Kidney tubule cell (primary cell): ENCODE measurements around the gene TMEM54.
"Not testable (repeated sequence)": the region's sequence is repeated elsewhere in the genome, so short reads cannot be mapped to it uniquely, and the experiment has no call there.

Experiments
- DNase-seq: peaks from one replicate; pipeline ENCODE4 v3.0.0-alpha.2; 2018; ENCODE audit warnings: low spot score

The TMEM54 gene

DNA sequence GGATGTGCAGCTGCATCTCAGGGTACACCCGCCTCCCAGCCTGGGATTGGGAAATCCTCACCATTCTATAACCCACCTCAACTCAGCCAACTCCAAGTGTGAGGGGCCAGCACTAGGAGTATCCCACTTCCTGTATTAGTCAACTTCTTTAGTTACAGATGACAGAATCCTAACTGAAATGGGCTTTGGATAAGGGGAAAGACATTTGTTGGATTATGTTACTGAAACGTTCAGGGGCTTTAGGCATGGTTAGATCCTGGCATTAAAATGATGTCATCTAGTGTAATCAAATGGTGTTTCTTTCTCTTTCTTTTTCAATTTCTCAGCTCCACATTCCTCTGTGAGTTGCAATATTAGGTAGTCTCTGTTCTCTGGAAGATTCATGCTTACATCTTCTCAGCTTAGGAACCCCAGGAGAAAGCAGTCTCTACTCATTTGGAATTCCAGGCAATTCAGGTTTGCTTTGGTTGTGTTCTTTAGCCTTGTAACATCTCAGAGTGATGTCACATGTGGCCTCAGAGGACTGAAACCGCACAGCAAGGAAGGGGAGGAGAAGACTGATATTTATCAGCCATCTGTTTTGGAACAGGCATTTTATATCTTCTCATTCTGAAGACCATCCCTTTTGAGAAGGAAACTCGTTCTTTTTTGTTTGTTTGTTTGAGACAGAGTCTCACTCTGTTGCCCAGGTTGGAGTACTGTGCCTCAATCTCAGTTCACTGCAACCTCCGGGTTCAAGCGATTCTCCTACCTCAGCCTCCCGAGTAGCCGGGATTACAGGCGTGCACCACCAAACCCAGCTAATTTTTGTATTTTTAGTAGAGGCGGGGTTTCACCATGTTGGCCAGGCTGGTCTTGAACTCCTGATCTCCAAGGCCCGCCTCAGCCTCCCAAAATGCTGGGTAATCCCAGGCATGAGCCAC, 18.9 kb upstream of the TMEM54 start:
- DNase-seq = peak; percentile 88

DNA sequence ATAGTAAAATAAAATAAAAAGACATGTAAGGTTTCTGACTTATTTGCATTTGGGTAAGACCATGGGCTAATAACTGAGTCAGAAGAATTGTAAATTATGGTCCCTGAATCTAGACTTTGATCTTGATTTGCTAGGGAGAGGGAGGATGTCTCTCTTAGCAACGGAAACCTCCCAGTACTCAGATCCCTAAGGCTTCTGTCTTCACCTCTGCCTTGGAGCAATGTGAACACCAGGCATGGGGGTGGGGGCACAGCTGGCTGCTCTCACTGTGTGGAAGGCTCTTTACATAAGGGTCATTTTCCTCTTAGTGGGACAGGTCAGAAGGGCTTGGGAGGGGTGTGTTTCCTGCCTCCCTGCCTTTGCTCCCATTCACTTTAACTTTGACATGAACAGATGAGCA, 17.0 kb upstream of the TMEM54 start:
- no peak for DNase-seq

DNA sequence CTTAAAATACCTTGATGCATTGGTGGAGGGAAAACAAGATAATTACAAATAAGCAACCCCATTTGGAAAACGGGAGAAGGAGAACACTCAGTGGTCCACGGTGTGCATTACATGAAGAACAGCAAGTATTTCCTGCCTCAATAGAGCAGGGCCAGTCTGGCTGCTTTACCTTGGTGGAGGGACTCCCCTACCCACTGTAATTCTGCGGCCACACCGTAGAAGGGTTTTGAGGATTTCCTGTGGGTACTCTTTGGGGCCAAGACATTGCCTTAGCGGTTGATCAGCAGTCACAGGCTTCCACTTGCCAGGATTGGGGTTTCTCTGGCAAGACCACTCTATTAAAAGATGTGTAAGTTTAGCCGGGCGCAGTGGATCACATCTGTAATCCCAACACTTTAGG, 16.3 kb upstream of the TMEM54 start:
- no peak for DNase-seq

DNA sequence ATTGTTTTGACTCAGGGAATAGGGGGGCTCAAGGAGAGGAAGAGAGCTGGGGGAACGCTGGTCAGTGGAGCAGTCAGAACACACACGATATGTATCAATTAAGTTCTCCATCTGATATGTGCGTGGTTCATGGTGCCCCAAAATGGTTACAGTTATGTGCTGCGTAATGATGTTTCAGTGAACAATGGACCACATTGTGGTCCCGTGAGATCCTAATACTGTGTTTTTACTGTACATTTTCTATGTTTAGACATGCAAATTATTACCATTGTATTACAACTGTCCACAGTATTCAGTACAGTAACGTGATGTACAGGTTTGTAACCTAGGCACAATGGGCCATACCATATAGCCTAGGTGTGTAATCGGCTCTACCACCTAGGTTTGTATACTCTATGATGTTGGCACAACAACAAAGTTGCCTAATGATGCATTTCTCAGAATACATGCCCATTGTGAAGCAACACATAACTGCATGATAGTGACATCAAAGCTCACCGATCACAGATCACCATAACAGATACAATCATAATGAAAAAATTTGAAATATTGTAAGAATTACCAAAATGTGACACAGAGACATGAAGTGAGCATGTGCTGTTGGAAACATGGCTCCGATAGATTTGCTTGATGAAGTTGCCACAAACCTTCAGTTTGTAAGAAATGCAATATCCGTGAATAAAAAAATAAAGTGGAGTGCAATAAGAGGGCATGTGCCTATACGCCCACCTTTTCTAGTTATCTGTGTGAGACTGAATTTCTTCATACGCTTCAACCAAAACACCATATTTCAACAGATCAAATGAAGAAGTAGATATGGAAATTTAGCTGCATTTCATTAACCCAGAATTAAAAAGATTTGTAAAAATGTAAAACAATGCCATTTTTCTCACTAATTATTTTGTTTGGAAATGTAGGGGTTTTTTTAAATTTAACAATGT, 14.8 kb upstream of the TMEM54 start:
- peak; percentile 17 for DNase-seq

DNA sequence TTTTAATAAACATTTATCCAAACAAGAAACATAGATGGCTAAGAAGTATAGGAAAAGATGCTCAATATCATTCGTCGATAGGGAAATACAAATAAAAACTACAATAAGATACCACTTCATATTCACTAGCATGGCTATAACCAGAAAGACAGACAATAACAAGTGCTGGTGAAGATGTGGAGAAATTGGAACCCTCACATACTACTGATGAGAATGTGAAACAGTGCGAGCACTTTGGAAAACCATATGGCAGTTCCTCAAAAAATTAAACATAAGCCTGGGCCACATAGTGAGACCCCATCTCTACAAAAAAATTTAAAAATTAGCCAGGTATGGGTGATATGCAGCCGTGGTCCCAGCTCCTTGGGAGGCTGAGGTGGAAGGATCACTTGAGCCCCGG, 9.1 kb upstream of the TMEM54 start:
- no peak for DNase-seq

DNA sequence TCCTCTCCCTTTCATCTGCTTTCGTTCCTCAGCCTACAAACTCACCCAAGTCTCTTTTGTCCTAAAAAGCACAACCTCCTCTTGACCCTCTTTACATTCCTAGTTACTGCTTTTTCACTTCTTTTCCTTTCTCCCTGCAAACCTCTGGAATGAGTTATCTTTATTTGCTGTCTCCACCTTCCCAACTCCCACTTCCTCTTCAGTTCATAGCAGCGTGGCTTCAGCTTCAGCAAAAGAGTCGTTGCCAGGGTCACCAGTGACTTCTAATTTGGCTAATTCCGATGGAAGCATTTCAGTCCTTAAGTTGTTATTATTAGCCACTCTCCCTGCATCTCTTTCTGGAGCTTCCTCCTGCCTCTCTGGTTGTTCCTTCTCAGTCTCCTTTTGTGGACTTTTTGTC, 6.2 kb upstream of the TMEM54 start:
- peak; percentile 11 for DNase-seq

DNA sequence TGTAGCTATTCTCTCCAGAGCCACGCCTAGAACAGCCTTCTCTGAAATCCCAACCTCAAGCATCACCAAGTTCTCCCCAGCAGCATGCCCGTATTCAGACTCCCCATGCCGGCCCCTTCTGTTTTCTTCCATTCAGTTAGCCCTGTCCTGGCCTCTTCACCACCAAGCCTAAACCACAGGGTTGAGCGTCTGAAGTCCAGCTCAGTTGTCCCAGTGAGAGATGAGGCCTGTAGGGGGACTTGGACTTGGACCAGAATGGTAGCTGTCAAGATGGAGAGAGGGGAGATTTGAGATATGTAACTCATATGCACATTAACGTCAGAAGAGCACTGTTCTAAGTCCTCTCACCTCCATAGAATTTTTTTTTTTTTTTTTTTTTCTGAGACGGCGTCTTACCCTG, 5.5 kb upstream of the TMEM54 start:
- DNase-seq = no peak

DNA sequence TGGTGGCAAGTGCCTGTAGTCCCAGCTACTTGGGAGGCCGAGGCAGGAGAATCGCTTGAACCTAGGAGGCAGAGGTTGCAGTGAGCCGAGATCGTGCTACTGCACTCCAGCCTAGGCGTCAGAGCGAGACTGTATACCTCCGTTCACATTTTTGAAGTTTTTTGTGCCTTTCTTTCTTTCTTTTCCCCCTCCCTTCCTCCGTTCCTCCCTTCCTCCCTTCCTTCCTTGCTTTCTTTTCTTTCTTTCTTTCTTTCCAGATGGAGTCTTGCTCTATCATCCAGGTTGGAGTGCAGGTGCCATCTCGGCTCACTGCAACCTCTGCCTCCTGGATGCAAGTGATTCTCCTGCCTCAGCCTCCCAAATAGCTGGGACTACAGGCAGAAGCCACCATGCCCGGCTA, 4.4 kb upstream of the TMEM54 start:
- not testable (repeated sequence) for DNase-seq

DNA sequence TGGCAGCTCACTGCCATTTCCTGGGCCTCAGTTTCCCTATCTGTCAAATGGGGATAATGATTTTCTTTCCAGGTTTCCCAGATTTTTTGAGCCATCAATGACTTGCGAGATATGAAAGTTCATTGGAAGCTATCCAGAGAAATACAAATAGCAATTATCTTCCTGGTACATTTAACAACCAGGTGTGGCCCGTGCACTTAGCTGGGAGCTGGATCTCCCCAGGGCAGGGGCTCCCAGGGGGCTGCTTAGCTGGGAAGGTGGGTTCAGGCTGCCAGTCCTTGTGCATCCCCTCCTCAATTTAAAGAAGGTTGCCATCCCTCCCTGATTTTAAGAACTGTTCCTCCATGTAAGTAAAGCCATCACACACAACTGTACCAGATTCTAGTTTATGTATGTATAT, 3.6 kb upstream of the TMEM54 start:
- DNase-seq = no peak

DNA sequence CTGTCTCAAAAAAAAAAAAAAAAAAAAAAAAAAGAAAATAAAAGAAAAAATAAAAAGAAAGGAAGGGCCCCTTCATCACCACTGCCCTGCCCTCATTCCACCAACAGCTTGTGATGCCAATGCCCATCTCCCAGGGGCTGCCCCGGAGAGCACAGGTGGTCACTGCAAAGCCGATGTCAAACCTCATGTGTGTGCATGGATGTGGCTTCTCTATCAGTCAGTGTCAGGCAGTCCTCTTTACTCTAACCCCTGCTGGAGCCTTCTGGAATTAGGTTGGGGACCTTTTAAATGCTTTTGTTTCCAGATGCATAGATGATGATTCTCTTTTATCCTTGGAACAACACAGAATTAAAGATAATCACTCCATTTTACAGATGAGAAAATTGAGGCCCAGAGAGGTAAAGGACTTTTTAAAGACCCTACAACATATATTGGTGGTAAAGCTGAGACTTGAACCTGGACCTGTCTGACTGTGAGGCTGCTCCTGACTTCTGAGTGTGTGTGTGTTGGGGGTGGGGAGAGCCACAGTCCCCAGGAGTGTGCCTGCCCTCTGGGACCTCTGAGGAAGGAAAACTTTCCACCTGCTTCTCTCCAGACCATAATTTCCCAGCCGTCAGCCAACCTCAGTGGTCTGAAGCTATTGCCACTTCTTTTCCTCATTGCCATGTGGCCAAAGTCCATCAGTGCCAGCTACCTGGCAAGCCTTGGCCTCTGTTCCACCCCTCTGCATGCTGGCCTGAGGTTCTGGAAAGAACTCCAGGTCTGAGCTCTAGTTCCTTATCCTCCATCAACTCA, 3.0 kb upstream of the TMEM54 start:
- DNase-seq = no peak

DNA sequence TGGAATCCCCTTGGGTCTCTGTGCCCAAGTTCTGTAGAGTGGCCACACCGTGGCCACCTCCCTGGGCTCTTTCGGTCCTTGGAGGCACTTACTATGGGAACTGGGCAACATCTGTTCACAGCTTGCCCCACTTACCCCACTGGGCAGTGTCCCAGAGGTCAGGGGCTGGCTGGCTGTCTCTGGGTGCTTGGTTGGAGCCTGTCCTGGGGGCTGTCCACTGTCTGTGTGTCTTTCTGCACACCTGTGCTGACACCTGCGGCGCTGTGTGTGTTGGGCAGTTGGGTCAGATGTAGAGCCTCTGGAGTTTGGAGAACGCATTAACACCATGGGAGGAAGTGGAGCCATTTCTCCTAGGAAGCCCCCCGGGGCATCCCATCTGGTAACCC, 1.3 kb upstream of the TMEM54 start:
- DNase-seq = no peak

DNA sequence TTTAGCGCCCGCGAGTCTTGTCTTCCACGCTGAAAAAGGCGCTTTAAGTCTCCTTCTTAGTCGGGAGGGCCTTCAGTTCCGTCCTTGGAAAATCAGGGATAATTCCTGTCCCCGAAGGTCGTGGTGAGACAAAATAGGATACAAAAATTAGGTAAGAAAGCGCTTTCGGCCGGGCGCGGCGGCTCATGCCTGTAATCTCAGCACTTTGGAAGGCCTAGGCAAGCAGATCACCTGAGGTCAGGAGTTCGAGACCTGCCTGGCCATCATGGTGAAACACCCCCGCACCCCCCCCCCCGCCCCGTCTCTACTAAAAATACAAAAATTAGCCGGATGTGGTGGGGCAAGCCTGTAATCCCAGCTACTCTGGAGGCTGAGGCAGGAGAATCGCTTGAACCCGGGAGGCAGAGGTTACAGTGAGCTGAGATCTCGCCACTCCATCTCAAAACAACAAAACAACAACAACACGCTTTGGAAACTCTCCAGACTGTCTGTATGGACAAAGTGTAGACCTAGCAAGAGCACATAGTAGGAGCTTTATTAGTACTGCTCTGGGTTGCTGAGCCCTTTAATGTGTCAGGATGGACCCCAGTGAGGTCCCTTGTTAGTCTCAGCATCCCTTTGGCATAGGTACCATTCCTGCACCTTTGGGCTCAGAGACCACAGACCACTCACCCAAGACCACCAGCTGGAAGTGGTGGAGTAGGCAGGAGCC, 790 bp upstream of the TMEM54 start:
- DNase-seq = no peak

DNA sequence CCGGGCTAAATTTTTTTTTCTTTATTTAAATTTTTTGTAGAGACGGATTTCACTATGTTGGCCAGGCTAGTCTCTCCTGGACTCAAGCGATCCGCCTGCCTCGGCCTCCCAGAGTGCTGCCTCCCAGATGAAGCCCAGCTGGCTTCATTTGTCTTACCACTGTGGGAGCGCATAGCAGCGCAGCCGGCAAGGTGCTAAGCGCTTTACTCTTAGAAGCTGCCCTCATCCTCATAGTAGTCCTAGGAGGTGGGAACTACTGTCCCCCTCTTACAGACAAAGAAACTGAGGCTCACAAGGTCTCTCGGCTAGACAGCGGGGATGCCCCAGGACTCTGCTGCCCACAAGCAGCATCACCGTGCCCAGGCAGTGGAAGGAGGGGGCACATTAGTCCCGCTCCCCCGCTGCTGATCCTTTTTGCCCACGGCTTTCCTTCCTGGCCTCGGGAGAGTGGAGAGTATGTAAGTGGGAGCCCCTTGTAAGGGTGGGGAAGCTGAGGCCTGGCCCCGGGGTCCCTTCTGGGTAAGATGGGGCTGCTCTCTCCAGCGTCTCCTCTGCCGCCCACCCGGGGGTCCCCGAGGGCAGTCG, 726 bp downstream of the TMEM54 start:
- no peak for DNase-seq

DNA sequence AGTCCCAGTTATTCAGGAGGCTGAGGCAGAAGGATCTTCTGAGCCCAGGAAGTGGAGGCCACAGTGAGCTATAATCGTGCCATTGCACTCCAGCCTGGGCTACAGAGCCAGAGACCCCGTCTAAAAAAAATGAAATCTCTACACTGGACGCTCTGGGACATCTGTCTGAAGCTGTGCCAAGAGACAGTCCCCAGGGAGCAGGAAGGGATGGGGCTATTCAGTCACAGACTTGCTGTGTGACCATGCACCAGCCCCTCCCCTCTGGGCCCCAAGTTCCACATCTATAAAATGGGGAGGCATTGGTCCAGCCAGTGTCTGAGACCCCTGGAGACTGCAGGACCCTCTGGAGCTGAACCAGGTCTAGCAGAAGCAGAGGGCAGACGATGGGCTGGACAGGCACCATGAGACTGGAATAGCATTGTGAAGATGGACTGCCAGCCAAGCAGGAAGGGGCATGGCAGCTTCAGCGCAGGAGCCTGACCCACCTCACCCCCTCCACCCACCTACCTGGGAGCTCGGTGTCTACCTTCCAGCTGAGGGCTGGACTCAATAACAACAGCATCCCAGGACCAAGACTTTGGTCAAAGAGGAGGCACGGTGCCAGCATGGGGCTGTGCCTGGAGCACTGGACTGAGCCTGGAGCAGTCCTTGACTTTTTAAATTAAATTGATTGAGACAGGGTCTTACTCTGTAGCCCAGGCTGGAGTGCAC, 1.4 kb downstream of the TMEM54 start:
- DNase-seq = no peak

DNA sequence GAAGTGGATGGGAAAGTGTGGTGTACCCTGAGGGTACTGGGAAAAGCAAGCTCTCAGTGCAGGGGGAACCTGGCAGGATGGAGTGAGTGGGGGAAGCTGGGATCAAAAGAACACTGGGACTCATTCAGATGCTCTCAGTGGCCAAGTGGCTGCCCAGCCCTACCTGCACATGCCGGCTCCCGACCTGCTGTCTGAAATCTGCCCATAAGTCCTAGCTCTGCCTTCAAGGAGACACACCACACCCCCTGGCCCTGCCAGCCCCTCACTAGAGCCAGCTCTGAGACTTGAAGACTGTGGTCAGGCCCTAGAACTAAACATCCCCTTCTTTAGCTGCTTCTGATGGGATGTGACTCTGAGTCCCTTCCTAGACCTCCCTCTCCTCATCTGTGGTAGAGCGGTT, 2.2 kb downstream of the TMEM54 start:
- DNase-seq = no peak

DNA sequence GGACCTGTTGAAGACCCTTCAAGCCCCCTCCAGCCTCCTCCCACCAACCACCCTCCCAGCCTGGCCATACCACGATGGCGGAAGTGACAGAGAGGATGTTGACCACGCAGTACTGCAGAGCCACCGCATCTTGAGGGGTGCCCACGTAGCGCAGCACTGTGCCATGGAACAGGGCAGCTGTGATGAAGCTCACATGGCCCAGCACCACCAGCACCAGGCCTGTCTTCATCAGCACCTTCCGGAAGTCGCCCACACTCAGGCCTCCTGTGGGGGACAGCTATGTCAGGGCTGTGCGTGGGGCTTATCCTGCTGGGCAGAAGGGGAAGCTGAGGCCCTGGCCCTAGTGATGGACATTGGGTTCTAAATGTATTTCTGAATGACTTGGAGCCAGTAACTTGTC, 3.1 kb downstream of the TMEM54 start:
- no peak for DNase-seq

DNA sequence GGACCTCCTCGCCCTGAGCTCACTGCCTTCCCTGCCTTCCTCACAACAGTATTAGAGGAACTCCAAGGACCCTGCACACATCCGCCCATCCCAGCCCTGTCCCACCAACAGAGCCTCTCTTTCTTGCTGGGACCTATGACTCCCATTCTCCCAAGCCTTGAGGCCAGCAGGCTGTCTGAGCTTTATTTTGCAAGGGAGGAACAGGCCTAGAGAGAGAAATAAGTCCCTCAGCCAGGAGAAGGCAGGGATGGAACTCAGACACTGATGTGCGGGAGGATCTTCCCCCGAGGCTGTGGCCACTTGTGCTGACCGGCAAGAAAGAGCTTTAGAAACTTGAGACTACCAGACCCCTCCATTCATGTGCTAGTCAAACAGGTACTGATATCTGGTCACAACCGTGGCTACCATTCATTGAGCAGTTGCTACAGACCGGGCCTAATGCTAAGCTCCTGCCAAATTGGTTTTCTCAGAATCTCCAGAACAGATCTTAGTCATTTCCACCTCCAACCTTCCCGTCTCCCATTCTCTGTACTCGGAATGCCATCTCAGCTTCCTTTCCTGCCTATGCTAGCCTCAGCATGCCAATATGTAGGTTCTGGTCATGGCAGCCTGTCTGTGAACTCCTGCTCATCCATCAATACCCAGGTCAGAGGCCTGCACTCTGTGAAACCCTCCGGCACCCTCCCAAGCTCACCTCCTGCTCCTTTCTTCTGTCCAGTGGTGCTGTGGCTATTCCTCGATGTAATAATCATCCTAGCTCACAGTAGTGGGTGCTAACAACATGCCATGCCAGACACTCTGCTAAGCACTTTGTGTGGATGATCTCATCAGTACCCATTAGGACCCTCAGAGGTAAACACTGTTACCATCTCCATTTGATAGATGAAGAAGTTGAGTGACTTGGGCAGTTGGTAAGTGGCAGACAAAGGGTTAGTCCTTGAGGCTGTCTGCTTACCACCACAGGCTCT, 3.8 kb downstream of the TMEM54 start:
- DNase-seq = no peak

DNA sequence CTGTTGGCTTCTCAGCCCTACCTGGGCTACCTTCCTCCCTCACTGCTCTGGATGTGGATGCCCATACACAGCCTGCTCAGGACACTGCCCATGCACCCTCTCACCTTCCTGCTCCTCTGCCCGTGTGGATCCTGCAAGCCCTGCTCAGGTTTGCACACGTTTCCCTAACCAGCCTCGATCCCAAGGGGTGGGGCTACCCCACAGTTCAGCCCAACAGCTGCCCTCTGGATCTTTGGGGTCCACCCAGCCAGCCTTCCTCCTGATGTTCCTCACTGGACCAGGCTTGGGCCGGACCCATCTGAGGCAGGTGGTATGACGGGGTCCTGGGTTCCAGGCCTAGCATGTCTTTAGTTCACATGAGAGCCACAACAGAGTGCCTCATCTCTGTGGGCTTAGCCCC, 4.7 kb downstream of the TMEM54 start:
- no peak for DNase-seq
